ENCODE results near the gene KLC1. TPM values are rescaled to one million over a fixed set of nuclear protein-coding genes. Genes with fewer than 3 reads are reported as not detected.

KLC1 gene
- total RNA-seq, 1 donor, result 212 TPM

GRCh38 chr14:103680491-103681231 lies 51.6 kb downstream of the KLC1 start:
- no peak for TF ChIP-seq CTCF (IDR thresholded peaks at IDR 0.05; ENCODE audit: insufficient read depth, low read length)
- H3K4me3 ChIP-seq (ENCODE audit: low read depth, low read length), result no peak overlapping the region
- DNase-seq (ENCODE audit: low read depth), result no peak

GRCh38 chr14:103683139-103683538 lies 54.1 kb downstream of the KLC1 start:
- no peak overlapping the region for H3K4me3 ChIP-seq (ENCODE audit: low read depth, low read length)
- DNase-seq (ENCODE audit: low read depth), result no peak
- no peak for TF ChIP-seq CTCF (IDR thresholded peaks at IDR 0.05; ENCODE audit: insufficient read depth, low read length)

GRCh38 chr14:103684471-103684870 lies 55.5 kb downstream of the KLC1 start:
- DNase-seq (ENCODE audit: low read depth), result no peak
- H3K4me3 ChIP-seq (ENCODE audit: low read depth, low read length), result no peak overlapping the region
- no peak for TF ChIP-seq CTCF (IDR thresholded peaks at IDR 0.05; ENCODE audit: insufficient read depth, low read length)

GRCh38 chr14:103684871-103685270 lies 55.9 kb downstream of the KLC1 start:
- DNase-seq (ENCODE audit: low read depth), result no peak
- H3K4me3 ChIP-seq (ENCODE audit: low read depth, low read length), result no peak overlapping the region
- no peak for TF ChIP-seq CTCF (IDR thresholded peaks at IDR 0.05; ENCODE audit: insufficient read depth, low read length)

GRCh38 chr14:103685276-103686211 lies 56.5 kb downstream of the KLC1 start:
- no peak overlapping the region for H3K4me3 ChIP-seq (ENCODE audit: low read depth, low read length)
- DNase-seq (ENCODE audit: low read depth), result no peak
- TF ChIP-seq CTCF (IDR thresholded peaks at IDR 0.05; ENCODE audit: insufficient read depth, low read length), result no peak

GRCh38 chr14:103686831-103687485 lies 57.9 kb downstream of the KLC1 start:
- TF ChIP-seq CTCF (IDR thresholded peaks at IDR 0.05; ENCODE audit: insufficient read depth, low read length), result no peak
- DNase-seq (ENCODE audit: low read depth), result peak; percentile 13
- H3K4me3 ChIP-seq (ENCODE audit: low read depth, low read length), result no peak overlapping the region
